HepG2 (cell line): ENCODE results near the gene PRSS23. TPM values are rescaled to one million over a fixed set of nuclear protein-coding genes. Genes with fewer than 3 reads are reported as not detected.

Experiments used
- ATAC-seq: fragments of 200-7000 bp; cut with Tn5 transposase; 3 replicates; pipeline ENCODE4 v1.9.1; 2020; ENCODE audit warnings: mild to moderate bottlenecking, moderate library complexity
- BruUV-seq: library from RNA; stranded (reverse); fragments of 400-500 nt; replicated peaks from 2 replicates; lab custom pipeline; 2021; lab: Mats Ljungman, UMichigan
- CTCF ChIA-PET: fragments of 300-600 bp; formaldehyde crosslinking; extraction: SDS; loops from one replicate; lab custom pipeline; 2021; ENCODE audit warnings: low total read pairs, inconsistent platforms, low intra/inter-chr PET ratio; lab: Yijun Ruan, JAX
- POLR2A ChIA-PET: fragments of 350-600 bp; sonication (Branson Sonifier 250); formaldehyde crosslinking; loops from one replicate; lab custom pipeline; 2020; ENCODE audit warnings: antibody characterized with exemption, inconsistent platforms; lab: Yijun Ruan, JAX
- DNase-seq: peaks from one replicate; pipeline ENCODE4 v3.0.0-alpha.2; 2015; ENCODE audit warnings: low spot score
- FAIRE-seq: peaks from 3 replicates; lab custom pipeline; 2011; peaks lifted over from hg19 to GRCh38; lab: Jason Lieb, UNC
- H2AFZ ChIP-seq: one replicate; pipeline ENCODE4 v1.6.1; 2011; ENCODE audit warnings: low read length, inconsistent platforms
- H3K27ac ChIP-seq: fragments of 300-600 bp; 3 replicates; pipeline ENCODE4 v1.8.0; 2011; ENCODE audit warnings: mixed run types, mild to moderate bottlenecking, mixed read lengths, low read length, inconsistent platforms; ENCODE audit not compliant: insufficient read depth; ENCODE audit errors: extremely low read length
- H3K27me3 ChIP-seq, 2 experiments: fragments of 200-600 bp in 1 of 2; 2 replicates in 1 of 2; 3 replicates in 1 of 2; pipeline versions ENCODE4 v1.6.0 to v1.8.0; 2011; ENCODE audit warnings: low read length in 2 of 2, mild to moderate bottlenecking in 2 of 2, moderate library complexity in 2 of 2, inconsistent platforms in 1 of 2; ENCODE audit not compliant: insufficient read depth in 2 of 2, control insufficient read depth in 1 of 2
- H3K36me3 ChIP-seq, 2 experiments: fragments of 200-600 bp in 1 of 2; replicated peaks in 1 of 2; 2 replicates in 1 of 2; 3 replicates in 1 of 2; pipeline versions ENCODE4 v1.5.1 to v1.8.0; 2011; ENCODE audit warnings: low read length in 2 of 2, inconsistent platforms in 1 of 2; ENCODE audit not compliant: insufficient read depth in 2 of 2, control insufficient read depth in 1 of 2
- H3K4me1 ChIP-seq: 2 replicates; pipeline ENCODE4 v1.5.1; 2012; ENCODE audit warnings: low read length, inconsistent platforms; ENCODE audit not compliant: insufficient read depth
- H3K4me2 ChIP-seq: 2 replicates; pipeline ENCODE4 v1.6.0; 2011; ENCODE audit warnings: low read depth, low read length, inconsistent platforms
- H3K4me3 ChIP-seq, 3 experiments: fragments of 200-600 bp in 1 of 3; sonication (generic), shearing (Covaris generic) in 1 of 3; replicated peaks in 1 of 3; 2 replicates each; pipeline ENCODE4 v1.5.1; 2011 to 2016; ENCODE audit warnings: low read length in 3 of 3, inconsistent platforms in 2 of 3, low read depth in 2 of 3, mild to moderate bottlenecking in 2 of 3, control low read depth in 1 of 3, mixed read lengths in 1 of 3; ENCODE audit not compliant: insufficient read depth in 1 of 3
- H3K79me2 ChIP-seq: one replicate; pipeline ENCODE4 v1.6.1; 2011; ENCODE audit warnings: low read length, inconsistent platforms; ENCODE audit not compliant: insufficient read depth
- H3K9ac ChIP-seq: 2 replicates; pipeline ENCODE4 v1.6.0; 2011; ENCODE audit warnings: mild to moderate bottlenecking, low read depth, low read length, inconsistent platforms; ENCODE audit not compliant: insufficient read depth
- H3K9me3 ChIP-seq: 2 replicates; pipeline ENCODE4 v1.5.1; 2012; ENCODE audit warnings: mild to moderate bottlenecking, low read length
- H4K20me1 ChIP-seq: 2 replicates; pipeline ENCODE4 v1.6.0; 2011; ENCODE audit warnings: inconsistent platforms, mild to moderate bottlenecking, low read length, moderate library complexity; ENCODE audit not compliant: insufficient read depth
- CEBPB ChIP-seq: IDR thresholded peaks from 2 replicates; pipeline ENCODE4 v1.6.1; 2011; ENCODE audit warnings: low read depth, low read length, improper control_type of control experiment, borderline replicate concordance
- JUND ChIP-seq: sonication (generic); formaldehyde crosslinking; IDR thresholded peaks from 2 replicates; pipeline ENCODE4 v1.8.0; 2022; ENCODE audit warnings: mild to moderate bottlenecking, missing genetic modification reagents
- NR2F6 ChIP-seq, 2 experiments: IDR thresholded peaks; 2 replicates each; pipeline ENCODE4 v1.6.1; 2016; ENCODE audit warnings: antibody characterized with exemption in 1 of 2, mild to moderate bottlenecking in 1 of 2
- PCBP2 ChIP-seq: fragments of 200-400 bp; formaldehyde crosslinking; optimal IDR thresholded peaks from 2 replicates; pipeline ENCODE3; 2018; ENCODE audit warnings: low read length, low read depth; ENCODE audit not compliant: poor library complexity, severe bottlenecking
- REL ChIP-seq: sonication (generic); formaldehyde crosslinking; conservative IDR thresholded peaks from 2 replicates; pipeline ENCODE4 v1.8.0; 2022; ENCODE audit warnings: mild to moderate bottlenecking, missing genetic modification reagents, moderate library complexity
- SCMH1 ChIP-seq: sonication (generic); formaldehyde crosslinking; IDR thresholded peaks from 2 replicates; pipeline ENCODE4 v1.9.0; 2021; ENCODE audit warnings: missing genetic modification reagents, mild to moderate bottlenecking, borderline replicate concordance
- ZNF282 ChIP-seq: fragments of 450-650 bp; IDR thresholded peaks from 2 replicates; pipeline ENCODE4 v1.6.1; 2018; ENCODE audit not compliant: partially characterized antibody
- ZNF737 ChIP-seq: sonication (generic); formaldehyde crosslinking; IDR thresholded peaks from 2 replicates; pipeline ENCODE4 v1.5.0; 2020; ENCODE audit warnings: missing genetic modification reagents, mild to moderate bottlenecking, borderline replicate concordance
- in situ Hi-C: cut with HindIII; loops from 2 replicates; pipeline ENCODE4 v1.10.0; 2017; ENCODE audit warnings: low pct_unique_long_range_greater_than_20kb; ENCODE audit not compliant: extremely low pct_ligation_motif_present
- intact Hi-C: fragments of 100-400 bp; cut with micrococcal nuclease; formaldehyde crosslinking; loops from one replicate; pipeline ENCODE4 v1.10.0; 2022; ENCODE audit not compliant: unreplicated experiment
- polyA plus RNA-seq, 8 experiments: library from polyadenylated mRNA; depleted of rRNA in 3 of 8; stranded (reverse) in 7 of 8; unstranded in 1 of 8; fragments of >200 nt; fragmentation: Illumina TruSeq in 4 of 8; extraction: Trizol in 4 of 8; gene quantifications; 2 replicates each; pipeline versions ENCODE4 v1.2.1 to v1.2.3, GENCODE V29; 2011 to 2016; ENCODE audit warnings: low read depth in 4 of 8, missing spikeins in 1 of 8, mixed read lengths in 1 of 8; ENCODE audit not compliant: insufficient read depth in 1 of 8
- total RNA-seq, 5 experiments: library from RNA; depleted of rRNA; stranded (reverse); fragments of >200 nt; fragmentation: Illumina TruSeq; extraction: Trizol; gene quantifications; 2 replicates each; pipeline ENCODE4 v1.2.3, GENCODE V29; 2016; ENCODE audit warnings: low read depth in 1 of 5
- TF ChIP-seq, protein P1 (sequence below): sonication (generic); formaldehyde crosslinking; IDR thresholded peaks from 2 replicates; pipeline ENCODE4; 2020; ENCODE audit warnings: missing genetic modification reagents, mild to moderate bottlenecking, borderline replicate concordance
- TF ChIP-seq, protein P2 (sequence below): sonication (generic); formaldehyde crosslinking; IDR thresholded peaks from 2 replicates; pipeline ENCODE4 v1.5.1; 2020; ENCODE audit warnings: missing genetic modification reagents, mild to moderate bottlenecking, borderline replicate concordance
- TF ChIP-seq, protein P3 (sequence below): sonication (generic); formaldehyde crosslinking; IDR thresholded peaks from 2 replicates; pipeline ENCODE4 v1.4.0; 2020; ENCODE audit warnings: missing genetic modification reagents

PRSS23 gene
- total and polyA plus RNA-seq, 2 of the 13 experiments (the other 11 are each of a cell fraction or from before 2014, with no cell fraction given): 0.20 to 0.30 TPM

GRCh38 chr11:86753459-86753858, 46.9 kb upstream of the PRSS23 start (continued):
- TF ChIP-seq SCMH1 (CRISPR knock-in tag) (no peak), ZNF282 (no peak), CEBPB (no peak), PCBP2 (no peak), REL (CRISPR knock-in tag) (no peak), NR2F6 (IDR thresholded peaks at IDR 0.05) (no peak), NR2F6 (CRISPR knock-in tag; IDR thresholded peaks at IDR 0.05) (no peak)
- TF ChIP-seq, protein P1, sequence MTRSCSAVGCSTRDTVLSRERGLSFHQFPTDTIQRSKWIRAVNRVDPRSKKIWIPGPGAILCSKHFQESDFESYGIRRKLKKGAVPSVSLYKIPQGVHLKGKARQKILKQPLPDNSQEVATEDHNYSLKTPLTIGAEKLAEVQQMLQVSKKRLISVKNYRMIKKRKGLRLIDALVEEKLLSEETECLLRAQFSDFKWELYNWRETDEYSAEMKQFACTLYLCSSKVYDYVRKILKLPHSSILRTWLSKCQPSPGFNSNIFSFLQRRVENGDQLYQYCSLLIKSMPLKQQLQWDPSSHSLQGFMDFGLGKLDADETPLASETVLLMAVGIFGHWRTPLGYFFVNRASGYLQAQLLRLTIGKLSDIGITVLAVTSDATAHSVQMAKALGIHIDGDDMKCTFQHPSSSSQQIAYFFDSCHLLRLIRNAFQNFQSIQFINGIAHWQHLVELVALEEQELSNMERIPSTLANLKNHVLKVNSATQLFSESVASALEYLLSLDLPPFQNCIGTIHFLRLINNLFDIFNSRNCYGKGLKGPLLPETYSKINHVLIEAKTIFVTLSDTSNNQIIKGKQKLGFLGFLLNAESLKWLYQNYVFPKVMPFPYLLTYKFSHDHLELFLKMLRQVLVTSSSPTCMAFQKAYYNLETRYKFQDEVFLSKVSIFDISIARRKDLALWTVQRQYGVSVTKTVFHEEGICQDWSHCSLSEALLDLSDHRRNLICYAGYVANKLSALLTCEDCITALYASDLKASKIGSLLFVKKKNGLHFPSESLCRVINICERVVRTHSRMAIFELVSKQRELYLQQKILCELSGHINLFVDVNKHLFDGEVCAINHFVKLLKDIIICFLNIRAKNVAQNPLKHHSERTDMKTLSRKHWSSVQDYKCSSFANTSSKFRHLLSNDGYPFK (CRISPR knock-in tag): no peak
- TF ChIP-seq, protein P2, sequence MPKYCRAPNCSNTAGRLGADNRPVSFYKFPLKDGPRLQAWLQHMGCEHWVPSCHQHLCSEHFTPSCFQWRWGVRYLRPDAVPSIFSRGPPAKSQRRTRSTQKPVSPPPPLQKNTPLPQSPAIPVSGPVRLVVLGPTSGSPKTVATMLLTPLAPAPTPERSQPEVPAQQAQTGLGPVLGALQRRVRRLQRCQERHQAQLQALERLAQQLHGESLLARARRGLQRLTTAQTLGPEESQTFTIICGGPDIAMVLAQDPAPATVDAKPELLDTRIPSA (CRISPR knock-in tag): no peak

DNA sequence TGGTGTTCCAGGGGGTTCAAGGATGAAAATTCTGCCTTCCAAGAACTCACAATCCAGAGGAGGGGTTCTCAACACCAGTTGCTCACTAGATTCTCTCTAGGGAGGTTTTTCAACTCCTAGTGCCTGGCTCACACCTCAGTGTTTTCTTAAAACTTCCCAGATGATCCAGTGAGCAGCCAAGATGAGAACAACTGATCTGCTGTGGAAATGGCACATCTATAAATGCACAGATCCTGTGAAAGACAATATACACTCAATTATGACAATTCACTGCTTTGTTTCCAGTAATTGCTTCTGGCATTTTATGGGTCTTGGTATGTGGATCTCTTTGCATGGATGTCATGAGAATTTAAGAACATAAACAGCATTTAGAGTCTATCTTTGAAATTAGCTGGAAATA, 45.2 kb upstream of the PRSS23 start:
- Histone ChIP-seq H3K36me3 (no peaks in the 10 kb centered on the region), H3K79me2 (no peaks in the 10 kb centered on the region), H3K9ac (no peak overlapping the region), H3K27ac (no peak overlapping the region), H3K4me1 (no peaks in the 10 kb centered on the region), H3K9me3 (no peaks in the 10 kb centered on the region), H3K4me2 (no peak overlapping the region), H2AFZ (no peak overlapping the region), H3K27me3 (no peaks in the 10 kb centered on the region; a peak in 1 of 5 replicates), H4K20me1 (no peaks in the 10 kb centered on the region), H3K4me3 (no peak overlapping the region)
- TF ChIP-seq ZNF737 (CRISPR knock-in tag): no peak
- TF ChIP-seq JUND (CRISPR knock-in tag): no peak
- TF ChIP-seq, protein P3, sequence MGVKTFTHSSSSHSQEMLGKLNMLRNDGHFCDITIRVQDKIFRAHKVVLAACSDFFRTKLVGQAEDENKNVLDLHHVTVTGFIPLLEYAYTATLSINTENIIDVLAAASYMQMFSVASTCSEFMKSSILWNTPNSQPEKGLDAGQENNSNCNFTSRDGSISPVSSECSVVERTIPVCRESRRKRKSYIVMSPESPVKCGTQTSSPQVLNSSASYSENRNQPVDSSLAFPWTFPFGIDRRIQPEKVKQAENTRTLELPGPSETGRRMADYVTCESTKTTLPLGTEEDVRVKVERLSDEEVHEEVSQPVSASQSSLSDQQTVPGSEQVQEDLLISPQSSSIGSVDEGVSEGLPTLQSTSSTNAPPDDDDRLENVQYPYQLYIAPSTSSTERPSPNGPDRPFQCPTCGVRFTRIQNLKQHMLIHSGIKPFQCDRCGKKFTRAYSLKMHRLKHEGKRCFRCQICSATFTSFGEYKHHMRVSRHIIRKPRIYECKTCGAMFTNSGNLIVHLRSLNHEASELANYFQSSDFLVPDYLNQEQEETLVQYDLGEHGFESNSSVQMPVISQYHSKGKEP: no peak
- POLR2A ChIA-PET: no interaction called here
- in situ Hi-C loops (no loop called here), intact Hi-C loops (no loop called here)
- FAIRE-seq (no peak), ATAC-seq (no peak), DNase-seq (no peak)
- CTCF ChIA-PET: no interaction called here
- no TSS peak for BruUV-seq
